ENCODE data around the gene DPP6. TPM values are rescaled to one million over a fixed set of nuclear protein-coding genes. Genes with fewer than 3 reads are reported as not detected.

The DPP6 gene
- total and polyA plus RNA-seq, 10 donors: 0.11 to 8.7 (median 3.0) TPM

DNA sequence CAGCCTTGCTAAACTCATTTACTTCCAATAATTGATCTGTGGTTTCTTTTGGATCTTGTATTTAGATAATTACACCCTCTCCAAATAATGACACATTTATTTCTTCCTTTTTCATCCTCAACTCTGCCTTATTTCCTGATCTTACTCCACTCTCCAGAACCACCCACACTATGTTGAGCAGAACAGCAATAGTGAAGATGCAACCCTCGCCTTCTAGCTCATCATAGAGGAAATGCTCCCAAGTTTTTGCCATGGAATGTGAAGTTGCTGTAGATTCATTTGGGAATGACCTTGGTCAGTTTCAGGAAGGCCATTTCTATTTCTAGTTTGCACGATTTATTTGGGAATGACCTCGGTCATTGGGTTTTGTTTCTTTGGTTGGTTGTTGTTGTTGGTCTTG, 636.8 kb downstream of the DPP6 start:
- Histone ChIP-seq H3K27ac (no peak overlapping the region), H3K4me3 (no peak overlapping the region), H3K9me3 (no peaks in the 10 kb centered on the region), H3K27me3 (replicated peaks in 1 of 7) (no peaks in the 10 kb centered on the region), H3K36me3 (no peaks in the 10 kb centered on the region), H3K4me1 (no peaks in the 10 kb centered on the region)
- no peak for DNase-seq
- TF ChIP-seq POLR2A (IDR thresholded peaks at IDR 0.05) (no peak), POLR2AphosphoS5 (IDR thresholded peaks at IDR 0.05) (no peak)
- TF ChIP-seq, protein P1, sequence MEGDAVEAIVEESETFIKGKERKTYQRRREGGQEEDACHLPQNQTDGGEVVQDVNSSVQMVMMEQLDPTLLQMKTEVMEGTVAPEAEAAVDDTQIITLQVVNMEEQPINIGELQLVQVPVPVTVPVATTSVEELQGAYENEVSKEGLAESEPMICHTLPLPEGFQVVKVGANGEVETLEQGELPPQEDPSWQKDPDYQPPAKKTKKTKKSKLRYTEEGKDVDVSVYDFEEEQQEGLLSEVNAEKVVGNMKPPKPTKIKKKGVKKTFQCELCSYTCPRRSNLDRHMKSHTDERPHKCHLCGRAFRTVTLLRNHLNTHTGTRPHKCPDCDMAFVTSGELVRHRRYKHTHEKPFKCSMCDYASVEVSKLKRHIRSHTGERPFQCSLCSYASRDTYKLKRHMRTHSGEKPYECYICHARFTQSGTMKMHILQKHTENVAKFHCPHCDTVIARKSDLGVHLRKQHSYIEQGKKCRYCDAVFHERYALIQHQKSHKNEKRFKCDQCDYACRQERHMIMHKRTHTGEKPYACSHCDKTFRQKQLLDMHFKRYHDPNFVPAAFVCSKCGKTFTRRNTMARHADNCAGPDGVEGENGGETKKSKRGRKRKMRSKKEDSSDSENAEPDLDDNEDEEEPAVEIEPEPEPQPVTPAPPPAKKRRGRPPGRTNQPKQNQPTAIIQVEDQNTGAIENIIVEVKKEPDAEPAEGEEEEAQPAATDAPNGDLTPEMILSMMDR (IDR thresholded peaks at IDR 0.05 in 8 of 11, conservative IDR thresholded peaks at IDR 0.05 in 3 of 11): no peak
- 65 to 79% (median 74%) methylated on average over 3 of the region's 3 CpGs for WGBS, 5 donors
- intact Hi-C loops (cut with DNase I; ENCODE audit: low total_unique reads): no loop called here

DNA sequence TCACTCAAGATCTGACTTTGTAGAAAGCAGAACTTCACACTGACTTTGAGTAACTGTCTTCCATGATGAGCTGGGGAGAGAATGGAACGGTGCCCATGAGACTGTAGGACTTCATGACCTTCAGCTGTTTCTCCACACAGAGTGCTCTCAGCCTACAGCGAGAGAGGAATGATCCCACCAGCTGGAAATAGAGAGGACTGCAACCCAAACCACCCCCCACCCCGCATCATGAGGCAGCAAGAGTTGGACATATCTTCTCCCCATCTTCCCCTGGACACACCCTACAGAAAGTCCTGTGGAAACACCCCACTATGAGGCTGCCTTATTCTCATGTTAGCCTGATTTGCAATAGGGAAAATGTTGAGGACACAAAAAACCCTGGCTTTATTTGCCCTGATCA, 638.2 kb downstream of the DPP6 start:
- Histone ChIP-seq H3K9me3 (peaks cover 0 to 1% (median 0%) of the 10 kb centered on the region in 8 donors), H3K36me3 (no peaks in the 10 kb centered on the region), H3K27me3 (replicated peaks in 1 of 7) (no peaks in the 10 kb centered on the region), H3K27ac (no peak overlapping the region), H3K4me1 (no peaks in the 10 kb centered on the region), H3K4me3 (no peak overlapping the region)
- intact Hi-C loops (cut with DNase I; ENCODE audit: low total_unique reads): no loop called here
- no peak for TF ChIP-seq POLR2A (IDR thresholded peaks at IDR 0.05)
- TF ChIP-seq, protein P1 (IDR thresholded peaks at IDR 0.05 in 8 of 11, conservative IDR thresholded peaks at IDR 0.05 in 3 of 11): no peak
- no peak for TF ChIP-seq POLR2AphosphoS5 (IDR thresholded peaks at IDR 0.05)
- WGBS, 5 donors: 69 to 82% (median 77%) methylated on average over 3 of the region's 3 CpGs
- DNase-seq: no peak

DNA sequence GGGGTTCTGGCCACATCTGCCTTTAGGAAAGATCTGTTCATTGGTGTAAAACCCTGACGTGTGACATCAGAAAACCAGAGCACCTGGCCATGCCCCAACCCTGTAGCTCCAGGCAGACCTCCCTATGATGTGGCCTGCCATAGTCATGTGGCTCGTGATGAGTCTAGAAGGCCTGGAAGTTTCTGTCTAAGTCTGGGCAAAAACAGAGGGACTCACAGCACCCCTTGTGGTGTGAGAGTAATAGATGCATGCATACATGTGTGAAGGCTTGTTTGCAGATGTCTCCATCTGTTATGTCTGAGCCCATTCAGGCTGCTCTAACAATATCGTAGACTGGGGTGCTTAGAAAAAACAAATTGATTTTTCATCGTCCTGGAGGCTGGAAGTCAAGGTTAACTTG, 641.5 kb downstream of the DPP6 start:
- WGBS, 5 donors: 77 to 85% (median 81%) methylated on average over 4 of the region's 4 CpGs
- intact Hi-C loops (cut with DNase I; ENCODE audit: low total_unique reads): no loop called here
- H3K27ac ChIP-seq: no peak overlapping the region
- no peaks in the 10 kb centered on the region for H3K4me1 ChIP-seq
- H3K4me3 ChIP-seq: no peak overlapping the region
- no peak for DNase-seq
- no peaks in the 10 kb centered on the region for H3K27me3 ChIP-seq (replicated peaks in 1 of 7)
- peaks cover 0 to 9% (median 0%) of the 10 kb centered on the region in 8 donors for H3K9me3 ChIP-seq
- H3K36me3 ChIP-seq: no peaks in the 10 kb centered on the region
- TF ChIP-seq POLR2AphosphoS5 (IDR thresholded peaks at IDR 0.05) (no peak), POLR2A (IDR thresholded peaks at IDR 0.05) (no peak)
- TF ChIP-seq, protein P1 (IDR thresholded peaks at IDR 0.05 in 8 of 11, conservative IDR thresholded peaks at IDR 0.05 in 3 of 11): no peak

DNA sequence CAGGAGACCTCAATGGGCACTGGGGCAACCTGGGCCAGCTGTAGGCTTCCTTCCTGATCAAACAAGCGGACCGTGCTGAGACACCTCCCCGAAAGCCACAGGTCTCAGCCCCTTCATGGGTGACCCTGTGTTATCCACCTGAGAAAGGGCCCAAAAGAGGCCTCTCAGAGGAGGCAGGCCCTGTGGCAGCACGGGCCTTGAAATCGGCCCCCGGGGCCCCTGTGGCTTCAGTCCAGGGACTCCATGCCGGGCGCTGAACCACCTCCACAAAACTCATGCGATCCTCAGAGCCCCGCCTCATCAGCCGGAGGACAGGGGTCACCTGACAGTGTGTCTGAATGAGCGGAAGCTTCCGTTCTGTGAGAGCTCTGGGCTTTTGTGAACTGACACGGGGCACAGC, 643.6 kb downstream of the DPP6 start:
- Histone ChIP-seq H3K4me1 (no peaks in the 10 kb centered on the region), H3K27me3 (replicated peaks in 1 of 7) (no peaks in the 10 kb centered on the region), H3K27ac (no peak overlapping the region), H3K9me3 (peaks cover 0 to 16% (median 3%) of the 10 kb centered on the region in 8 donors), H3K36me3 (no peaks in the 10 kb centered on the region), H3K4me3 (no peak overlapping the region)
- DNase-seq: no peak
- no peak for TF ChIP-seq POLR2A (IDR thresholded peaks at IDR 0.05)
- TF ChIP-seq POLR2AphosphoS5 (IDR thresholded peaks at IDR 0.05): no peak
- TF ChIP-seq, protein P1 (IDR thresholded peaks at IDR 0.05 in 8 of 11, conservative IDR thresholded peaks at IDR 0.05 in 3 of 11): no peak
- intact Hi-C loops (cut with DNase I; ENCODE audit: low total_unique reads): no loop called here
- 89 to 100% (median 90%) methylated on average over 3 to 14 of the region's 14 CpGs for WGBS, 5 donors
